GM21619 (cell line): ENCODE results near the gene CYBA.

Experiments
- ATAC-seq: cut with Tn5 transposase; IDR thresholded peaks from one replicate; pipeline ENCODE4 v1.9.1; 2021; ENCODE audit not compliant: unreplicated experiment

Gene CYBA

GRCh38 chr16:88595101-88595500 is 55.8 kb downstream of the CYBA start:
- no peak for ATAC-seq

DNA sequence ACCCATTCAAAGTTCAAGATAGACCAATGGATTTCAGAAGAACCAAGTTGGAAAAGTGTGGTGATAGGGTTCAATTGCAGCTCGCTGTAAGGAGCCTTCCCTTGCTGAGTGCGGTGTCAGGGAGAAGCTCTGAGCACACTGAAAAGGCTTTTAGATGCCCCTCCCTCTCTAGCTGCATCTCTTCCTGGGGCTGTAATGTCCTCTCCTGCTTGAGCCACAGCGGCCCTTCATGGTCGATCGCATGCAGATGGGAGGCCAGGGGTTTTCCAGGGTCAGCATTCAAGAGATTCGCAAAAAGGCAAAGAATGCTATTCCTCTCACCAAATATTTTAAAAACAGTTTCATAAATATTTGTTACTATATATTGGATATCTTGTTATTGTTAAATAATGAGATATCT is 56.9 kb downstream of the CYBA start:
- ATAC-seq, result no peak

DNA sequence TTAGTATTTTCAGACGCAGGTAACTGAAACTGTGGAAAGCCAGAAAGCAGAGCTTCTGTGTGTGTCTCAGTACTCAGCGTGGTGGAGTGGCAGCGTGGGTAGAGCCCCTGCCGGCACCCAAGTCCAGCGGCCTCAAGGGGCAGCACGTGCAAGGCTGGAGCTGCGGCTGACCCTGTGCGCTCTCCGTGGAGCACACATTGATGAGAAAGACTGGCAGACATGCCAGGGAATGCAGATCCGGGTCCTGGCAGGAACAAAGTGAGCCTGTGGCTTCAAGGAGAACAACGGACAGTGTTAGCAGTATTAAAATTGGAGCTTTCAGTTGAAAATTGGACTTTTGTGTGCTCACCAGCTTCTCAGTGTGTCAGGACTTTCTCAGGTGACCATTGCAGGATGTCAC is 57.4 kb downstream of the CYBA start:
- ATAC-seq, result no peak
